HepG2 (cell line): ENCODE results near the gene FAM222B. TPM values are rescaled to one million over a fixed set of nuclear protein-coding genes. Genes with fewer than 3 reads are reported as not detected.

Source experiments
- ATAC-seq: fragments of 200-7000 bp; cut with Tn5 transposase; 3 replicates; pipeline ENCODE4 v1.9.1; 2020; ENCODE audit warnings: mild to moderate bottlenecking, moderate library complexity
- BruUV-seq: library from RNA; stranded (reverse); fragments of 400-500 nt; replicated peaks from 2 replicates; lab custom pipeline; 2021; lab: Mats Ljungman, UMichigan
- CTCF ChIA-PET: fragments of 300-600 bp; formaldehyde crosslinking; extraction: SDS; loops from one replicate; lab custom pipeline; 2021; ENCODE audit warnings: low total read pairs, inconsistent platforms, low intra/inter-chr PET ratio; lab: Yijun Ruan, JAX
- POLR2A ChIA-PET: fragments of 350-600 bp; sonication (Branson Sonifier 250); formaldehyde crosslinking; loops from one replicate; lab custom pipeline; 2020; ENCODE audit warnings: antibody characterized with exemption, inconsistent platforms; lab: Yijun Ruan, JAX
- DNase-seq: peaks from one replicate; pipeline ENCODE4 v3.0.0-alpha.2; 2015; ENCODE audit warnings: low spot score
- FAIRE-seq: peaks from 3 replicates; lab custom pipeline; 2011; peaks lifted over from hg19 to GRCh38; lab: Jason Lieb, UNC
- H2AFZ ChIP-seq: one replicate; pipeline ENCODE4 v1.6.1; 2011; ENCODE audit warnings: low read length, inconsistent platforms
- H3K27ac ChIP-seq: fragments of 300-600 bp; 3 replicates; pipeline ENCODE4 v1.8.0; 2011; ENCODE audit warnings: mixed run types, mild to moderate bottlenecking, mixed read lengths, low read length, inconsistent platforms; ENCODE audit not compliant: insufficient read depth; ENCODE audit errors: extremely low read length
- H3K27me3 ChIP-seq, 2 experiments: fragments of 200-600 bp in 1 of 2; 2 replicates in 1 of 2; 3 replicates in 1 of 2; pipeline versions ENCODE4 v1.6.0 to v1.8.0; 2011; ENCODE audit warnings: low read length in 2 of 2, mild to moderate bottlenecking in 2 of 2, moderate library complexity in 2 of 2, inconsistent platforms in 1 of 2; ENCODE audit not compliant: insufficient read depth in 2 of 2, control insufficient read depth in 1 of 2
- H3K36me3 ChIP-seq, 2 experiments: fragments of 200-600 bp in 1 of 2; replicated peaks in 1 of 2; 2 replicates in 1 of 2; 3 replicates in 1 of 2; pipeline versions ENCODE4 v1.5.1 to v1.8.0; 2011; ENCODE audit warnings: low read length in 2 of 2, inconsistent platforms in 1 of 2; ENCODE audit not compliant: insufficient read depth in 2 of 2, control insufficient read depth in 1 of 2
- H3K4me1 ChIP-seq: 2 replicates; pipeline ENCODE4 v1.5.1; 2012; ENCODE audit warnings: low read length, inconsistent platforms; ENCODE audit not compliant: insufficient read depth
- H3K4me2 ChIP-seq: 2 replicates; pipeline ENCODE4 v1.6.0; 2011; ENCODE audit warnings: low read depth, low read length, inconsistent platforms
- H3K4me3 ChIP-seq, 3 experiments: fragments of 200-600 bp in 1 of 3; sonication (generic), shearing (Covaris generic) in 1 of 3; replicated peaks in 1 of 3; 2 replicates each; pipeline ENCODE4 v1.5.1; 2011 to 2016; ENCODE audit warnings: low read length in 3 of 3, inconsistent platforms in 2 of 3, low read depth in 2 of 3, mild to moderate bottlenecking in 2 of 3, control low read depth in 1 of 3, mixed read lengths in 1 of 3; ENCODE audit not compliant: insufficient read depth in 1 of 3
- H3K79me2 ChIP-seq: one replicate; pipeline ENCODE4 v1.6.1; 2011; ENCODE audit warnings: low read length, inconsistent platforms; ENCODE audit not compliant: insufficient read depth
- H3K9ac ChIP-seq: 2 replicates; pipeline ENCODE4 v1.6.0; 2011; ENCODE audit warnings: mild to moderate bottlenecking, low read depth, low read length, inconsistent platforms; ENCODE audit not compliant: insufficient read depth
- H3K9me3 ChIP-seq: 2 replicates; pipeline ENCODE4 v1.5.1; 2012; ENCODE audit warnings: mild to moderate bottlenecking, low read length
- H4K20me1 ChIP-seq: 2 replicates; pipeline ENCODE4 v1.6.0; 2011; ENCODE audit warnings: inconsistent platforms, mild to moderate bottlenecking, low read length, moderate library complexity; ENCODE audit not compliant: insufficient read depth
- NR2F6 ChIP-seq, 2 experiments: IDR thresholded peaks; 2 replicates each; pipeline ENCODE4 v1.6.1; 2016; ENCODE audit warnings: antibody characterized with exemption in 1 of 2, mild to moderate bottlenecking in 1 of 2
- SKI ChIP-seq: fragments of 450-650 bp; IDR thresholded peaks from one replicate; pipeline ENCODE4 v1.6.1; 2018; ENCODE audit warnings: mild to moderate bottlenecking; ENCODE audit not compliant: partially characterized antibody
- ZBTB7A ChIP-seq: sonication (generic); formaldehyde crosslinking; IDR thresholded peaks from 2 replicates; pipeline ENCODE4 v1.8.0; 2022; ENCODE audit warnings: mild to moderate bottlenecking, missing genetic modification reagents
- ZNF468 ChIP-seq: sonication (generic); formaldehyde crosslinking; IDR thresholded peaks from 2 replicates; pipeline ENCODE4 v1.8.0; 2022; ENCODE audit warnings: mild to moderate bottlenecking, moderate library complexity, missing genetic modification reagents
- ZNF737 ChIP-seq: sonication (generic); formaldehyde crosslinking; IDR thresholded peaks from 2 replicates; pipeline ENCODE4 v1.5.0; 2020; ENCODE audit warnings: missing genetic modification reagents, mild to moderate bottlenecking, borderline replicate concordance
- WGBS: methylation state at CpG from one replicate; pipeline ENCODE4 v1.1.6; 2017; ENCODE audit warnings: low lambda C conversion rate; 5-methylcytosine and 5-hydroxymethylcytosine counted together
- in situ Hi-C: cut with HindIII; loops from 2 replicates; pipeline ENCODE4 v1.10.0; 2017; ENCODE audit warnings: low pct_unique_long_range_greater_than_20kb; ENCODE audit not compliant: extremely low pct_ligation_motif_present
- intact Hi-C: fragments of 100-400 bp; cut with micrococcal nuclease; formaldehyde crosslinking; loops from one replicate; pipeline ENCODE4 v1.10.0; 2022; ENCODE audit not compliant: unreplicated experiment
- polyA plus RNA-seq, 8 experiments: library from polyadenylated mRNA; depleted of rRNA in 3 of 8; stranded (reverse) in 7 of 8; unstranded in 1 of 8; fragments of >200 nt; fragmentation: Illumina TruSeq in 4 of 8; extraction: Trizol in 4 of 8; gene quantifications; 2 replicates each; pipeline versions ENCODE4 v1.2.1 to v1.2.3, GENCODE V29; 2011 to 2016; ENCODE audit warnings: low read depth in 4 of 8, missing spikeins in 1 of 8, mixed read lengths in 1 of 8; ENCODE audit not compliant: insufficient read depth in 1 of 8
- total RNA-seq, 5 experiments: library from RNA; depleted of rRNA; stranded (reverse); fragments of >200 nt; fragmentation: Illumina TruSeq; extraction: Trizol; gene quantifications; 2 replicates each; pipeline ENCODE4 v1.2.3, GENCODE V29; 2016; ENCODE audit warnings: low read depth in 1 of 5
- TF ChIP-seq, protein P1 (sequence below): sonication (generic); formaldehyde crosslinking; IDR thresholded peaks from 2 replicates; pipeline ENCODE4 v1.4.0; 2020; ENCODE audit warnings: missing genetic modification reagents, mild to moderate bottlenecking, borderline replicate concordance
- TF ChIP-seq, protein P2 (sequence below): sonication (generic); formaldehyde crosslinking; IDR thresholded peaks from 2 replicates; pipeline ENCODE4 v1.9.0; 2021; ENCODE audit warnings: missing genetic modification reagents, mild to moderate bottlenecking, borderline replicate concordance

The FAM222B gene
- total and polyA plus RNA-seq, 2 of the 13 experiments (the other 11 are each of a cell fraction or from before 2014, with no cell fraction given), result 3.5 to 7.3 TPM

DNA sequence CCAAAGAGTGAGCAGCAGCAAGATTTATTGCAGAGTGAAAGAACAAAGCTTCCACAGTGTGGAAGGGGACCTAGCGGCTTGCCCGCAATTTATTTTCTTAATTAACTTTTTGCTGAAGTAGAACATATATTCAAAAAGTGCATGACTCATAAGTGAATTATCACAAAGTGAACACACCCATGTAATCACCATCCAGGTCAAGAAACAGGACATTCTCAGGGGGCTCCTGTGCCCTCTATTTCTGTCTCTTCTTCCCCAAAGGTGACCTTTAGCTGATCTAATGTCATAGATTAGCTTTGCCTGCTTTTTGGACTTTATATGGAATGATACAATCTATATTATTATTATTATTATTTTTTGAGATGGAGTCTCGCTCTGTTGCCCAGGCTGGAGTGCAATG, 32.2 kb upstream of the FAM222B start:
- WGBS, result 79% methylated on average over 3 of the region's 3 CpGs
- no peaks in the 10 kb centered on the region for H3K9me3 ChIP-seq
- no peak for TF ChIP-seq ZNF737
- TF ChIP-seq, protein P1, sequence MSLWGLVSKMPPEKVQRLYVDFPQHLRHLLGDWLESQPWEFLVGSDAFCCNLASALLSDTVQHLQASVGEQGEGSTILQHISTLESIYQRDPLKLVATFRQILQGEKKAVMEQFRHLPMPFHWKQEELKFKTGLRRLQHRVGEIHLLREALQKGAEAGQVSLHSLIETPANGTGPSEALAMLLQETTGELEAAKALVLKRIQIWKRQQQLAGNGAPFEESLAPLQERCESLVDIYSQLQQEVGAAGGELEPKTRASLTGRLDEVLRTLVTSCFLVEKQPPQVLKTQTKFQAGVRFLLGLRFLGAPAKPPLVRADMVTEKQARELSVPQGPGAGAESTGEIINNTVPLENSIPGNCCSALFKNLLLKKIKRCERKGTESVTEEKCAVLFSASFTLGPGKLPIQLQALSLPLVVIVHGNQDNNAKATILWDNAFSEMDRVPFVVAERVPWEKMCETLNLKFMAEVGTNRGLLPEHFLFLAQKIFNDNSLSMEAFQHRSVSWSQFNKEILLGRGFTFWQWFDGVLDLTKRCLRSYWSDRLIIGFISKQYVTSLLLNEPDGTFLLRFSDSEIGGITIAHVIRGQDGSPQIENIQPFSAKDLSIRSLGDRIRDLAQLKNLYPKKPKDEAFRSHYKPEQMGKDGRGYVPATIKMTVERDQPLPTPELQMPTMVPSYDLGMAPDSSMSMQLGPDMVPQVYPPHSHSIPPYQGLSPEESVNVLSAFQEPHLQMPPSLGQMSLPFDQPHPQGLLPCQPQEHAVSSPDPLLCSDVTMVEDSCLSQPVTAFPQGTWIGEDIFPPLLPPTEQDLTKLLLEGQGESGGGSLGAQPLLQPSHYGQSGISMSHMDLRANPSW, result no peak
- no peak for TF ChIP-seq NR2F6 (IDR thresholded peaks at IDR 0.05)
- TF ChIP-seq NR2F6 (CRISPR knock-in tag; IDR thresholded peaks at IDR 0.05), result no peak
- TF ChIP-seq, protein P2, sequence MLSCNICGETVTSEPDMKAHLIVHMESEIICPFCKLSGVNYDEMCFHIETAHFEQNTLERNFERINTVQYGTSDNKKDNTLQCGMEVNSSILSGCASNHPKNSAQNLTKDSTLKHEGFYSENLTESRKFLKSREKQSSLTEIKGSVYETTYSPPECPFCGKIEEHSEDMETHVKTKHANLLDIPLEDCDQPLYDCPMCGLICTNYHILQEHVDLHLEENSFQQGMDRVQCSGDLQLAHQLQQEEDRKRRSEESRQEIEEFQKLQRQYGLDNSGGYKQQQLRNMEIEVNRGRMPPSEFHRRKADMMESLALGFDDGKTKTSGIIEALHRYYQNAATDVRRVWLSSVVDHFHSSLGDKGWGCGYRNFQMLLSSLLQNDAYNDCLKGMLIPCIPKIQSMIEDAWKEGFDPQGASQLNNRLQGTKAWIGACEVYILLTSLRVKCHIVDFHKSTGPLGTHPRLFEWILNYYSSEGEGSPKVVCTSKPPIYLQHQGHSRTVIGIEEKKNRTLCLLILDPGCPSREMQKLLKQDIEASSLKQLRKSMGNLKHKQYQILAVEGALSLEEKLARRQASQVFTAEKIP (CRISPR knock-in tag), result no peak
- no peak for TF ChIP-seq SKI
- no peak for TF ChIP-seq ZBTB7A (CRISPR knock-in tag)
- TF ChIP-seq ZNF468, result no peak

More for the DNA sequence above, 32.2 kb upstream of the FAM222B start:
- ChIA-PET POLR2A (no interaction called here), CTCF (no interaction called here)
- no peak for ATAC-seq
- Histone ChIP-seq H3K27me3 (peaks cover 0 to 1% of the 10 kb centered on the region in 2 experiments; a peak in 1 of 5 replicates), H3K4me1 (peaks cover 11% of the 10 kb centered on the region), H4K20me1 (no peaks in the 10 kb centered on the region), H3K9ac (no peak overlapping the region), H3K4me3 (no peak overlapping the region), H3K79me2 (no peaks in the 10 kb centered on the region), H3K27ac (no peak overlapping the region), H2AFZ (no peak overlapping the region), H3K36me3 (peaks cover 3 to 5% of the 10 kb centered on the region in 2 experiments; a peak in 3 of 5 replicates), H3K4me2 (no peak overlapping the region)
- FAIRE-seq, result no peak
- DNase-seq, result no peak
- BruUV-seq, result no TSS peak
- intact Hi-C loops (no loop called here), in situ Hi-C loops (loop anchor here (25.0 kb wide), 1 partner anchor 237 kb away; the partner anchor contains the start of gene BLTP2)
